B cell (primary cell): ENCODE measurements around the gene PLCD3.

Experiments used
- CTCF ChIP-seq: fragments of 200-600 bp; IDR thresholded peaks from one replicate; pipeline ENCODE4 v1.8.0; 2022; ENCODE audit warnings: antibody characterized with exemption, mild to moderate bottlenecking
- EZH2 ChIP-seq: IDR thresholded peaks from 2 replicates; pipeline ENCODE4 v1.6.1; 2012; ENCODE audit warnings: borderline replicate concordance, low read depth, mild to moderate bottlenecking, moderate library complexity, low read length; ENCODE audit not compliant: insufficient read depth, poor library complexity, severe bottlenecking

- TF ChIP-seq CTCF (no peak), EZH2 (no peak)
These were observed 14.2 kb upstream of the PLCD3 start for GRCh38 chr17:45146592-45146889.
